Measurements from ENCODE around the gene ANKDD1B.
"Not testable (repeated sequence)": the region's sequence is repeated elsewhere in the genome, so short reads cannot be mapped to it uniquely, and the experiment has no call there.

ANKDD1B gene

DNA sequence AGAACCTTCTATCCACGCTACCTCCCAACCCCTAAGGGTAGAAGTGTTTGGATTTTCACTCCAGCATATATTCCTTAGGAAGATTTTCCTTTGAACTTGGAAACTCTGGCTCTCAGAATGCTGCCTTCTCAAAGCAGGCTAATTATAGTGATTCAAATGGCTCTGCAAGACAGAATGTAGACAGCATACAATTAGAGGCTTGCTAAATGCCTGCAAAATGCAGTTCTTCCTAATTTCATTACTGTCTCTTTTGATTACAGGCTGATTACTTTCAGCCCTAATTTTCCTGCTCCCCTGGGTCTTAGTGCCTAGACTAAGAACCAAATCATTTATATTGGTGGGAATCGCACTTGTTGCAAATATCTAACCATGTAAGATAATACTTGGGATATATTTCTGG lies 50.8 kb downstream of the ANKDD1B start:
- DNase-seq: no peak

DNA sequence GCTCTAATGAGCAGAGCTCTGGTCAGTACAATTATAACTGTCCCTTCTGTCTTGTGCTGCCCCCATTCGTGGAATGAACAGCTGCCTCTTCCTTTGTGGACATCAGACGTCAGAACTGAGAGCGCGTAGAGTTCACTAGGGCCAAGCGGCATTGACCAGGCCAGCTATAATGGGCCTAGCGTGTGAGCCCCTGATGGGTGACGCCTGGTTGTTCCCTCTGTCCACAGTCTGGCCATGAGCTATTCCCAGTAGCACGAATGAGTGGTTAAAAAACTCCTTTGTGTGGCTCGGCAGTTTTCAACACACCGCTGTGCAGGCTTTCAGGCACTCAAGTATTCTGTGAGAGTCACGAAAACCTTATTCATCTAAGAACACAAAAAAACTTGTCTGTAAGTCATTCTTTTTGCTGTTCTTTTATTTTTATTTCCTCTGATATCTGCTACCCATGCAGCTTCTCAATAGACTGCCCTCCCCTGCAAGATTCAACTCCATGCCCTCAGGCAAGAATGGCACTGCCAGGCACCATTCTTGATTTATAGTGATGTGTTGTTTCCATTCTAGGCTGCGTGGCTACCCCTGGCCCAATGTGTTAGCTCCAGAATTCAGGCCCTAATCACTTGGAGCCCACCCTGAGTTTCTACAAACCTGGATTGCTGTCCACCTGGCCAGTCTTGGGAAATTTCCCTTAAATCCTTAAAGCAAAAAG lies 52.5 kb downstream of the ANKDD1B start:
- DNase-seq: no peak

DNA sequence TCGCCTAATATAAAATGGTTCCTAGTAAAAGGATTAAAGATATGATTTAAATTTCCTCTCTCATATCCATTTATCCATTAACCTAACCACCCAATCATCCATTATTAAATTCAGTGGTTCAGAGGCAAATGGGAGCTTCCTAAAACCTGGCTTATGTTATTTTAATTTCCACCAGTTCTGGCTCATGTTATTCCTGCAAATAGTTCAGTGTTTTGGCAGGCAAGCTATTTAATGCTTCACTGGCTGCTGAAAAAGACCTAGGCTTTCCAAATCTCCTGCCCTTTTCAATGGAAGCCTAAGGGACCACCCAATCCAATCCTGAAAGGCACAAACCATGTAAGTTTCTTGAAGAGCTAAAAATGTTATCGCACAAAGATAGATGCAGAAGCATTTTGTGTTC lies 53.7 kb downstream of the ANKDD1B start:
- no peak for DNase-seq

DNA sequence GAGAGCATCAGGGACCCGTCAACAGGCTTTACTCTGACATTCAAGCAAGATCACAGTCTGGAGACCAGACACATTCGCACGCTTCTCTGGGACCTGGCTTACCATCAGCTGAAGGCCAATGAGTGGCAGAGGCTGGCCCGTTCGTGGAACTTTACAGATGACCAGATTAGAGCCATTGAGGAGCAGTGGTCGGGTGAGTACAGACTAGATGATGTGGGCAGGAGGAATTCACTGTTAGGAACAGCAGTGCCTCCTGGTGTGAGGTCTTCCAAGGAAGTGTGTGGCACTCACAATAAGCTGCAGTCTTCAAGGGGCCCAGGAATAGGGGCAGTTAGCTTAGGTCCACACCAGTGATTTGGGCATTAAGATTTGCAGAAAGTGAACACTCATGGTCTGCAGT lies 55.5 kb downstream of the ANKDD1B start:
- DNase-seq: peak; percentile 11

DNA sequence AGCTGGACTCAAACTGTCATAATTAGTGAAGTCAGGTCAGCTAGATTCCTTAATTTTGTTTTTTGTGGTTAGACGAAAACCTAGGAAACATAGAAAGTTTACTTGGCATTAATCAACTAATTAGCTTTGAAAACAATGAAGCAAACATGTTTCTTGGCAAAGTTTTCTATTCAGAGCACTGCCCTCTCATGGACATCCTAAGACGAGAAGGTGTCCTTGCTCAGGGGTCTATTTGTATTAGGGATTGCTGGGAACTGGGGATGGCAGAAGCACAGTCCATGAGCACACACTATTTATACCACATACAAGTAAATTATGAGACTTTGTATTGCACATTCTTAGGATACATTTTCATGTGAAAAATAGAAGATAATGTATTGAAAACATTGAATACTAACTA lies 56.3 kb downstream of the ANKDD1B start:
- DNase-seq: peak; percentile 21

DNA sequence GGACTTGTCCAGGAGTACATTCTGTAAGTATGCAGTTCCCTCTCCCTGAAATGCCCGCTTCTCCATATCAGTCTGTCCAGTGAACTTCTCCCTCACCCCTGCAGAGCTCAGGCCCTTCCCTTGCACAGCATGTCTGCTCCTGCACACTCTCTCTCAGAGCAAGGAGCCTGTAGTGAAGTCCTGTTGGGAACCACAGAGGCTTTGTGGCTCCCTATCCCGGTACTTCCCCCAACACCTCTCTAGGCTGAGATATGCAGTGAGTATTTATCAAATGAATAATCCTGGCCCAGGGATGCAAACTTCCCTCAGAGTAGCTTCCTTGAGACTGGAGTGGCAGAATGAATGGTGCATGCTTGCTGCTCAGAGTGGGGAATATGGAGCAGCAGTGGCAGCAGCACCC lies 57.2 kb downstream of the ANKDD1B start:
- DNase-seq: no peak

DNA sequence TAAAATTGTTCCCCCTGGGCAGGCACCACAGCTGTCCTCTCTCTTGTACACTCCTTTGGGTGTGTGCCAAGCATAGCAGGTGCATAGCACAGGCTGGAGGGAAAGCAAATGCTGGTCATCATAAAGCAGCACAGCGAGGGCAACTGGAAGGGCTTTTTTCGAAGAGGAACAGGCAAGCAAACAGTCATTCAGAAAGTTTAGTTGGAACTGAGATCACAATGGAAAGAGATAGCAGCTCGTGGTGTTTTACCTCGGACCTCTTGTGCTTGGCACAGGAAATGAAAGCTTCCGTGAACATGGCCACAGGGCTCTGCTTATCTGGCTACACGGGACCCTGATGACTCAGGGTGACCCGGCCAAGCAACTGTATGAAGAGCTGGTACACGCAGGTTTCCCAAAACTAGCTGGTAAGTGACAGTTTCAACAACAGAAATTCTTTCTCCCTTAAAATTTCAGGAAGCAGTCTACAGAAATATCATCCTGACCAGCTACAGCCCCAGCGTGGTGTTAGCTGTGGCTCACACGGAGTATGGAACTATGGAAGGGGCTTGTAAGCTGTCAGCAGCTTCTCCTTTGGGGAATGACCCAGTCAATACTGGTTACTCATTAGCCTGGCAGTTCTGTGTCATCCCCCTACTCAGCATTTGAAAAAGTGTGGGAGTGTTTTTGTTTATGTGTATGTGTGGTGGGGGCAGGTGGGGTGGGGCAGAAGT lies 57.9 kb downstream of the ANKDD1B start:
- DNase-seq: no peak

DNA sequence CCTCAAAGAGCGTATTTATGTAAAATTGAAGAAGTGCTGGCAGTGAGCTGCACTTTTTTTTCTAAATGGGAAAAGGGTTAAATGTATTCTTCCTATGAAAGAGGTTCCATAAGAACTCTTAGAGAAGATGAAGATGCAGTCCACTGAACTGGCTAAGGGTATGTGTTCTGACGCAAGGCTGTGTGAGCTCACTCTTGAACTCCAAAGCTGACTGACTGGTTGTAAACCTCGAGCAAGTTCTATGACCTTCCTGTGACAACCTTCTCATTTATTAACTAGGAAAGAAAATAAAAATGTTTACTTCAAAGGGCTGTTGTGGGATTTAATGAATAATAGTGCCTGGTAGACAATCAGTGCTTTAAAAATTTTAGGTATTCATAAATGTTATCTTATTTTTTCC lies 59.3 kb downstream of the ANKDD1B start:
- no peak for DNase-seq

DNA sequence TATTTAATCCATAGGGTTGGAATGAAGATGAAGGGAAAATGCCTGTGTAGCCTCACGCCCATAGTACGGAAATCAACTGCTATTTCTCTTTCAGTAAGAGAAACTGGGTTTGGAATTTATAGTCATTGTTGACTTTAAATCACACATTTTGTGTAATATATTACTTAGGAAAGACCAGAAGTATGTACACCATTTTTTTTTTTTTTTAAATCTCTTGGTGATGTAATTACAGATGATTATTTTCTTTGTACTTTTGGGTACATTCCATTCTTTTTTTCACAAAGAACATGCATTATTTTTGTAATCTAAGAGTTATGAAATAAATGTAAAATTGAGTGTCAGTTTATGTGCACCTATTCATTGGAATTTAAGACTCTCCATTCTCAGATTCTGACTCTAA lies 60.3 kb downstream of the ANKDD1B start:
- no peak for DNase-seq

DNA sequence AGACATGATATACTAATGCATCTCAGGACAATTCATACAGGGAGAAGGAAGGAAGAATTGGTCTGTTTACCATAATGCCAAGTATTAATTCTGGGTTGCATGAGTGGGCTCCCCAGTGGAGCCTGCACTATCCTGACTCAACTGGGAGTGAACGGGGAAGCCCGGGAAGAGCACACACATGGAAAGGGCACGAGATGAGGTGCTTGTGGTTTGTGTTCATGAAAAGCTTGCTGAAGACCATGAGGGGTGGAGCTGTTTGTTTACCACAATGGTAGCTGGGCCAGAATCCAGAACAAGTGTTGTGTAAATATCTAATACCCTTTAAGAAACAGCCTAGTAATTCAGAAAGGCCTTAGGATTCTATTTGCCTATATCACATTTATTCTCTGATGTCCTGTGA lies 61.4 kb downstream of the ANKDD1B start:
- DNase-seq: no peak

DNA sequence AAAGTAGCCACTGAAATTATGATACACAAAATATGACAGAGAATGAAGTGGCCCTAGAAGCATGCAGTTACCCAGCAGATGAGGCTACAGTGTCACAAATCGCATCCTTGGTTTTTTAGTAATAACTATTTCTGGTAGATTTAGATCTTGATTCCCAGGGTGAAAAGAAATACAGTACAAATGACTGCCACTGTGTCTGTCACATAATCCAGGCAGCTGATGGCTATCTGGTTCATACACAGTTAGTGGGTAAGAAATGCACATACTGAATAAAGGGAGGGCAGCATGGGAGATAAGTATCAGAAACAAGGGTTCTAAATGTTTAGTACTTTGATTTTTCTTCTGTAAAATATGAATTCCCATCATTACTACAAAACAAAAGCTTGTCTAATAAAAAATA lies 64.5 kb downstream of the ANKDD1B start:
- DNase-seq: no peak

DNA sequence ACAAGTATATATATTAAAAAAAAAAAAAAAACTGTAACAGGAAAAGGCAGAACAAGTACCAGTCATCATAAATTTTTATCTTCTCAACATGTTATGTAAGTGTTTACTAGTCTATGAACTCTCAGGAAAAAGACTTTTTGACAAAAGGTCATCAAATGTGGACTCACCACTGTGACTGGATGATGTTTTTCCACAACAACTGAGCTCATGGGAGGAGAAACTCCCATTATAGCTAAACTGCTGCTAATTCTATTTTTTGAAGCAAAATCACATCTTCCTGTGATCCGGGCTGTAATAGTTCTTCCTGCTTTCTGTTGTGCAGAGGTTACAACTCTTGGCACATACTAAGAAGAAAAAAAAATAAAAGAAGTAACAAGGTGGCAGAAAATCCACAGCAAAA lies 66.4 kb downstream of the ANKDD1B start:
- no peak for DNase-seq

DNA sequence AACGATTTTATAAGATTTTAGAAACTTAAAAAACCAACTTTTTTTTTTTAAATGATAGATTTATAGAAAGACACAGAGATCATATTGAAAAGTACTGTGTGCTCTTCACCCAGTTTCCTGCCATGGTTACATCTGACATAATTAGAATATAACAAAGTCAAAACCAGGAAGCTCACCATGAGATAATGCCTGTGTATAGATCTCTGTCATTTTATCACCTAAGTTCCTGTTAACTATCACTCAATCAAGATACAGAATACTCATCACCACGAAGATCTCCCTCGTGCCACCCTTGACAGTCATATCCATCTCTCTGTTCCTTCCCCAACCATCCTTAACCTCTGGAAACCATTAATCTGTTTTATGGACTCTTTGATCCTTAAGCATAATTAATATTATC lies 66.9 kb downstream of the ANKDD1B start:
- DNase-seq: no peak

DNA sequence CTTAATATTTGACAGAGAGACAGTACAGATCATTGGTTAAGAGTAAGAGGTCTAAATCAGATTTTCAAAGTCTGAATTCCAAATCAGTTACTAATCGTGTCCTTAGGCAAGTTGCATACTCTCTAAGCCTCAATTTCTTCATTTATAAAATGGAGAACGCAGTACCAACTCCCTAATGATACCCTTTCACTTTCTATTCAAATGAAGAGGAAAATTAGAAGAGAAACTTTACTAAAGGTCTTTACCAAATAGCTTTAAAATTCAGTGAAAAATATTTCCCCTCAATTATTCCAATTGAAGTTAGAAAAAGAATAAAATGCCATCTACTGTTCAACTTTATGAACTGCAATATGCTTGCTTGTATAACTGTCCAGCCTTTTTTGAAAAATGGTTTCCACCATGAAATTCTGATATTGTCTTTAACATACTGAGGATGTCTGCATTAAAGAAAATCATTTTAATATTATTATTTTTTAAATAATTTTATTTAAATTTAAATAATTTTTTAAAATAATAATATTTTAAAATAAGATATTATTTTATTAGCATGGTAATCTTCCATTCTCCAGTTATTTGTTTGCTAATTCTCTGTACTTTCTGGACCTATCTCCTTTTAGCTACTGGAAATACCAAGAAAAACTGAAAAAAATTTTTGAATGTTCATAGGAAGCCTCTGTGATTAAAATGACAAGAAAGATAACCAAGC lies 70.0 kb downstream of the ANKDD1B start:
- peak; percentile 56 for DNase-seq

DNA sequence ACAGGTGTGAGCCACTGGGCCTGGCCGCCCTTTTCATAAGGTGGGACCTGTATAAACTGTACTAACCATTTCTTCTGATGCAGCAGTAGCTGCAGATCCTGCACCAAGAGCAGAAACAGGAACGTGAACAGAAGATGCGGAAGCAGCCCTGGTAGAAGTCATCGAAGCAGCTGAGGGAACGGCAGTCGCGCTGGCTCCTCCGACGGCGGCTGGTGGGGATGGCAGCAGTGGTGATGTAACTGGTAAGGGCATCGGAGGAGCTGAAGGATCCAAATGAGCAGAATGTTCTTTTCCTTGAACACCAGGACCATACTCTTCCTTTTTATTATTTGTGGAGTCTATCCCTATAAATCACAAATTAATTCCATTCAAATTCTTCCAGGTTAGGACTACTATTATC lies 73.9 kb downstream of the ANKDD1B start:
- DNase-seq: no peak

DNA sequence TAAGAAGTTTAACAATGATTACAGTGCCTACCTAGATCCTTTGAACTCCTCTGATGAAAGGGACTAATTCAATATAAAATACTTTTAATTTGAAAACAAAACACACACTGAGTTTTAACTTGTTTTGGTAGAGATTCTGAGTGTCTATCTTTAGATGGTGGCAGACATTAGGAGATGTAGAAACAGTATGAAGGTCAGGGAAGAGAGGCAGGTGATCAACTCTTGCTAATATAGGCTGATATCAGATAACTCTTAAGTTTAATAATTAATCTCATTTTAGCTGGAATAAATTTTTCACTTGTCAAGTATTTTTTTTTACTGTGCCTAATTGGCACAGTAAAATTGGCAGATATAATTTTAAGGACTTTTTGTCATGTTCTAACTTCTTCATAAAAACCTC lies 75.2 kb downstream of the ANKDD1B start:
- DNase-seq: no peak

DNA sequence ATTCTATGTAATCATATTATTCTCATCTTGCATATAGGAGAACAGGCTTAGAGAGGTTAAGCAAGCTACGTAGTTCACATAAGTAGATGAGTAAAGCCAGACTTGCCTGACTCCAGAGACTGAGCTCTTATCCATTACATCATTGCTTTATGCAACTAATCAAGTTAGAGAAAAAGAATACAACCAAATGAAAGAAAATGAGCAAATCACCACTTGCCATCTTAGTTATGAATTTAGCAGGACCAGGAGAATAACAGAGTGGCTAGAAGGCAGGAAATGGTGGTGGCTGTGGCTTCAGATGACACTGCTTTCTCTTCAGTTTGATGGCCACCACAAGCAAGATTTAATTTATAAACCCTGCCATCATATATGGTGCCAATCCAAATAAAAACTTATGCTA lies 79.4 kb downstream of the ANKDD1B start:
- no peak for DNase-seq

DNA sequence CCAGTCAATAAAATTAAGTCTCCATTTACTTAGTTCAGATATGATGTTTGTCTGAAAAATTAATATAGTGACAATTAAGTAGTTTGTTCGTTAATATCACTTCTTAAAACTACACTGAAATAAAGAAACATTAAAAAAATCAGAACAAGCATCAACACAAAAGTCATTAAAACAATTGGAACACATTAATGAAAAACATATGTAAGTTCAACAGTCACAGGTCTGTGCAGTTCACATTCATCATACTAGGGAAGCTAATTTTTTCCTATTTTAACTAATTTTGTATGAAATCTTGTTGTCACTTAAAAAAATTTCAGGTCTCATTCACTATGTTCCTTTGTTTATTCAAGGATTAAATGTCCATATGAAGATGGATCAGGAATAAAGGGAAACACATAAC lies 83.5 kb downstream of the ANKDD1B start:
- DNase-seq: no peak

DNA sequence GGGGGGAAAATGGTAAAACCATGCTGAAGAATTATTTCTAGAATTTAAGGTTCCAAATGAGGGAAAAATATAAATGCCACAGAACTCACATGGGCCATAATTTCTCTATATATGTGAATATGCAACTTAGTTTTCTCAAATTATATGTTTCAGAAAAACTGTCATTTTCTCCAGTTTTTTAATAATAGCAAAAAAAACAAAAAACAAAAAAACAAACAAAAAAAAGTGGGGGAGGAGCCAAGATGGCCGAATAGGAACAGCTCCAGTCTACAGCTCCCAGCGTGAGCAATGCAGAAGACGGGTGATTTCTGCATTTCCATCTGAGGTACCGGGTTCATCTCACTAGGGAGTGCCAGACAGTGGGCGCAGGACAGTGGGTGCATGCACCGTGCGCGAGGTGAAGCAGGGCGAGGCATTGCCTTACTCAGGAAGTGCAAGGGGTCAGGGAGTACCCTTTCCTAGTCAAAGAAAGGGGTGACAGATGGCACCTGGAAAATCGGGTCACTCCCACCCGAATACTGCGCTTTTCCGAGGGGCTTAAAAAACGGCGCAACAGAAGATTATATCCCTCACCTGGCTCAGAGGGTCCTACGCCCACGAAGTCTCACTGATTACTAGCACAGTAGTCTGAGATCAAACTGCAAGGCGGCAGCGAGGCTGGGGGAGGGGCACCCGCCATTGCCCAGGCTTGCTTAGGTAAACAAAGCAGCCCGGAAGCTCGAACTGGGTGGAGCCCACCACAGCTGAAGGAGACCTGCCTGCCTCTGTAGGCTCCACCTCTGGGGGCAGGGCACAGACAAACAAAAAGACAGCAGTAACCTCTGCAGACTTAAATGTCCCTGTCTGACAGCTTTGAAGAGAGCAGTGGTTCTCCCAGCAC lies 84.5 kb downstream of the ANKDD1B start:
- not testable (repeated sequence) for DNase-seq

DNA sequence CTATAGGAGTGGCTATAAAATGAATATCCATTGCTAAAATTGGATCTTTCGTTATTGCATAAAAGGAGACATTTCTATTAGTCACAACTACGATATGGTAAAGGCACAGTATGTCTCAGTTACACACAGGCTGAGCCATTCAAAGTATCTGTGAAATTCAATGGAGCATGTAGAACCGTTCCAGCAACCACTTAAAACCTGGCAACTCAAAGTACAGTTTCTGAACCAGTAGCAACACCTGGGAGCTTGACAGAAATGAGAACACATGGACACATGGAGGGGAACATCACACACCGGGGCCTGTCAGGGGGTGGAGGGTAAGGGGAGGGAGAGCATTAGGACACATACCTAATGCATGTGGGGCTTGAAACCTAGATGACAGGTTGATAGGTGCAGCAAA lies 90.6 kb downstream of the ANKDD1B start:
- DNase-seq: no peak

DNA sequence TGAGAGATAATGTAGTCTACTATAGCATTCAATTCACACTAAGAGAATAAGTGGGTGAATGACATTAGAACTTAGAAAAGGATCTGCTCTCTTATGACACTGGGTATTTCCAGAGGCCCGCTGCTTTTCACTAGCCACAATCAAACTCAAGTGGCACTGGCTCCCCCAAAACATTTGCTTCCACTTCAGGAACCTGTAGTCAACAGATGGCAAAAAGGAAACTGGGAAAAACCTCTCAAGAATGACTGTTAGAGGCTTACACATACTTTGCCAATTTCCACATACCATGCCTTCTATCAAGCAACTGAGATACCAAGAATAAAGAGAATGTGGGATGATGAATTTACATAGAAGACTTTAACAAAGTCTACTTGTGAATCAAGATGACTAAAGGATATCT lies 94.8 kb downstream of the ANKDD1B start:
- no peak for DNase-seq

DNA sequence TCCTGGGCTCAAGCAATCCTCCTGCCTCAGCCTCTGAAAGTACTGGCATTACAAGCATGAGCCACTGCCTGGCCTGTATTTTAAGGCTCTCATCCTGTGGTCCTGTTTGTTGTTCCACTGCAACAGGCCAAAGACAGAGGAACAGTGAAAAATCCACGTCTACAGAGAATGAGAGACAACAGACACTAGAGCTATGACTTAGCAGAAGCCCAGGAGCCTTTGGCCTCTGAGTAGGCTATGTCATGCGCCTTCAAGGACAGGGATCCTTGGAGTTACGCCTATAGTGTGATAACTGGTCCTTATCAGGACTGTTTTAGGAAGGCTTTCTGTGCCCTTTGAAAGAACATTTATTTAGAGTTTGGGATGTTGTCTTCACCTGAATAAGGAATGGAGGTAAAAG lies 95.5 kb downstream of the ANKDD1B start:
- no peak for DNase-seq

DNA sequence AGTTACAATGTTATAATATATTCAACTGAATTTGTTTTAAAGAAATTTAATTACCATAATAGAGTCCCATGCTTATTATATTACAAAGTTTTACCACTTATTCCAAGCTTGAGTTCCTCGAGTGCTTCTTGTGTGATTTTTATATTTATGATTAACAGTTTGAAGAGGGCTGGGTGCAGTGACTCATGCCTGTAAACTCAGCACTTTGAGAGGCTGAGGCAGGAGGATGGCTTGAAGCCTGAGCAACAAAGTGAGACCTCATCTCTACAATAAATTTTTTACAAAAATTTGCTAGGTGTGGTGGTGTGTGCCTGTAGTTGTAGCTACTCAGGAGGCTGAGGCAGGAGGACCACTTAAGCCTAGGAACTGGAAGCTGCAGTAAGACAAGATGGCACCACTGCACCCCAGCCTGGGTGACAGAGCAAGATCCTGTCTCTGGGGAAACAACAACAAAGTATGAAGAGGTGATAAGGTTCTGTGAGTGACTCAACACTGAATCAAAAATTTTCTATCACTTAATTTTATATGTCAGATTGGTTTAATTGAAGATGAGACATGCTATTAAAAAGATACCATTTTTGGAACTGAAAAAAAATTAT lies 96.8 kb downstream of the ANKDD1B start:
- DNase-seq: no peak
